Neuronal stem cell (in vitro differentiated cells): ENCODE measurements around the gene FAAP24.
"Not testable (repeated sequence)": the region's sequence is repeated elsewhere in the genome, so short reads cannot be mapped to it uniquely, and the experiment has no call there.

Experiments used
- DNase-seq: peaks from one replicate; pipeline ENCODE4 v3.0.0-alpha.2; 2013; ENCODE audit warnings: low spot score
- H2AFZ ChIP-seq: one replicate; pipeline ENCODE4 v1.6.1; 2013; ENCODE audit warnings: mild to moderate bottlenecking, low read length, inconsistent platforms
- H2AK5ac ChIP-seq: 2 replicates; pipeline ENCODE4 v1.6.1; 2013; ENCODE audit warnings: low read depth, mild to moderate bottlenecking, inconsistent platforms, low read length, moderate library complexity, mixed read lengths
- H2BK120ac ChIP-seq: 2 replicates; pipeline ENCODE4 v1.6.1; 2013; ENCODE audit warnings: low read depth, mild to moderate bottlenecking, inconsistent platforms, low read length, moderate library complexity, mixed read lengths
- H2BK12ac ChIP-seq: one replicate; pipeline ENCODE4 v1.6.1; 2013; ENCODE audit warnings: low read length, inconsistent platforms
- H2BK15ac ChIP-seq: 2 replicates; pipeline ENCODE4 v1.6.1; 2013; ENCODE audit warnings: mild to moderate bottlenecking, low read length, inconsistent platforms, mixed read lengths
- H2BK5ac ChIP-seq: one replicate; pipeline ENCODE4 v1.6.1; 2013; ENCODE audit warnings: inconsistent platforms, mild to moderate bottlenecking, low read length, moderate library complexity
- H3K14ac ChIP-seq: one replicate; pipeline ENCODE4 v1.6.1; 2013; ENCODE audit warnings: low read length, inconsistent platforms
- H3K18ac ChIP-seq: 2 replicates; pipeline ENCODE4 v1.6.1; 2013; ENCODE audit warnings: low read length, inconsistent platforms
- H3K23ac ChIP-seq: 2 replicates; pipeline ENCODE4 v1.6.1; 2013; ENCODE audit warnings: low read depth, mild to moderate bottlenecking, mixed read lengths, low read length, inconsistent platforms; ENCODE audit not compliant: poor library complexity
- H3K27ac ChIP-seq: replicated peaks from 3 replicates; pipeline ENCODE4 v1.5.1; 2013; ENCODE audit warnings: low read length, inconsistent platforms
- H3K27me3 ChIP-seq, 3 experiments: 2 replicates each; pipeline ENCODE4 v1.6.1; 2013; ENCODE audit warnings: low read length in 3 of 3, mild to moderate bottlenecking in 2 of 3, inconsistent platforms in 1 of 3, low read depth in 1 of 3, mixed read lengths in 1 of 3, moderate library complexity in 1 of 3; ENCODE audit not compliant: control insufficient read depth in 3 of 3, insufficient read depth in 3 of 3
- H3K36me3 ChIP-seq, 2 donors: replicated peaks in 1 of 2; 2 replicates each; pipeline ENCODE4 v1.6.1; 2013; ENCODE audit warnings: low read length in 2 of 2; ENCODE audit not compliant: control insufficient read depth in 2 of 2, insufficient read depth in 2 of 2
- H3K4ac ChIP-seq: 2 replicates; pipeline ENCODE4 v1.6.1; 2013; ENCODE audit warnings: inconsistent platforms, mild to moderate bottlenecking, low read length, moderate library complexity
- H3K4me1 ChIP-seq, 2 donors: 1 replicate in 1 of 2; 2 replicates in 1 of 2; pipeline ENCODE4 v1.6.1; 2013; ENCODE audit warnings: low read length in 2 of 2, low read depth in 1 of 2; ENCODE audit not compliant: control insufficient read depth in 2 of 2, insufficient read depth in 1 of 2
- H3K4me2 ChIP-seq: one replicate; pipeline ENCODE4 v1.6.1; 2013; ENCODE audit warnings: mild to moderate bottlenecking, low read length, inconsistent platforms; ENCODE audit not compliant: insufficient read depth, poor library complexity, severe bottlenecking
- H3K4me3 ChIP-seq, 2 donors: 2 replicates each; pipeline ENCODE4 v1.5.1; 2013; ENCODE audit warnings: low read length in 2 of 2, mild to moderate bottlenecking in 2 of 2, inconsistent platforms in 1 of 2, moderate library complexity in 1 of 2
- H3K79me1 ChIP-seq: one replicate; pipeline ENCODE4 v1.6.1; 2013; ENCODE audit warnings: low read depth, mild to moderate bottlenecking, inconsistent platforms, low read length, moderate library complexity
- H3K9ac ChIP-seq: one replicate; pipeline ENCODE4 v1.6.1; 2013; ENCODE audit warnings: mild to moderate bottlenecking, low read depth, low read length, inconsistent platforms; ENCODE audit not compliant: poor library complexity
- H3K9me3 ChIP-seq, 2 donors: replicated peaks in 1 of 2; 2 replicates each; pipeline versions ENCODE3 to v1.6.1; 2013; ENCODE audit warnings: low read length in 2 of 2, mild to moderate bottlenecking in 2 of 2, inconsistent platforms in 1 of 2, low read depth in 1 of 2, mixed read lengths in 1 of 2, moderate library complexity in 1 of 2; ENCODE audit not compliant: control insufficient read depth in 2 of 2, insufficient read depth in 1 of 2
- H4K8ac ChIP-seq: one replicate; pipeline ENCODE4 v1.6.1; 2013; ENCODE audit warnings: low read depth, mild to moderate bottlenecking, inconsistent platforms, low read length, moderate library complexity
- H4K91ac ChIP-seq: one replicate; pipeline ENCODE4 v1.6.1; 2013; ENCODE audit warnings: low read length, low read depth, mild to moderate bottlenecking, inconsistent platforms; ENCODE audit not compliant: poor library complexity
- WGBS, 2 donors: extraction: QIAGEN DNeasy Blood & Tissue Kit; methylation state at CpG; one replicate each; pipeline ENCODE4 v1.1.7; 2013; ENCODE audit warnings: missing lambda C conversion rate in 2 of 2, mixed read lengths in 1 of 2; ENCODE audit not compliant: insufficient read length in 2 of 2, insufficient replicate concordance in 1 of 2; ENCODE audit errors: extremely low coverage in 2 of 2; 5-methylcytosine and 5-hydroxymethylcytosine counted together

FAAP24 gene

GRCh38 chr19:33000910-33001309 is 28.9 kb downstream of the FAAP24 start:
- H3K18ac ChIP-seq: no peak overlapping the region
- no peak overlapping the region for H3K23ac ChIP-seq
- no peak overlapping the region for H2AK5ac ChIP-seq
- no peak overlapping the region for H3K4me2 ChIP-seq
- no peak overlapping the region for H3K9ac ChIP-seq
- no CpG with 5 or more reads among the region's 4 CpGs for WGBS, 2 donors
- no peak overlapping the region for H2BK15ac ChIP-seq
- H2AFZ ChIP-seq: no peak overlapping the region
- no peak overlapping the region for H4K8ac ChIP-seq
- peaks cover 5% of the 10 kb centered on the region in 2 donors for H3K36me3 ChIP-seq
- H3K27ac ChIP-seq: no peak overlapping the region
- no peaks in the 10 kb centered on the region for H3K27me3 ChIP-seq
- H3K79me1 ChIP-seq: no peaks in the 10 kb centered on the region
- H2BK12ac ChIP-seq: no peak overlapping the region
- no peak overlapping the region for H3K4ac ChIP-seq
- H3K4me3 ChIP-seq: no peak overlapping the region
- no peaks in the 10 kb centered on the region for H3K9me3 ChIP-seq
- H3K4me1 ChIP-seq: no peaks in the 10 kb centered on the region
- no peak overlapping the region for H3K14ac ChIP-seq
- no peak overlapping the region for H4K91ac ChIP-seq
- H2BK120ac ChIP-seq: no peak overlapping the region
- H2BK5ac ChIP-seq: no peak overlapping the region
- no peak for DNase-seq

GRCh38 chr19:33002126-33002865 is 30.3 kb downstream of the FAAP24 start:
- not testable (repeated sequence) for H3K23ac ChIP-seq, H3K9me3 ChIP-seq, H3K4ac ChIP-seq, H3K4me3 ChIP-seq, H2AFZ ChIP-seq, H3K27ac ChIP-seq, DNase-seq, H2AK5ac ChIP-seq, H3K4me1 ChIP-seq, H3K79me1 ChIP-seq, H2BK120ac ChIP-seq, H4K8ac ChIP-seq, H3K27me3 ChIP-seq, H2BK5ac ChIP-seq, H2BK12ac ChIP-seq, H3K18ac ChIP-seq, H4K91ac ChIP-seq, H3K4me2 ChIP-seq, H2BK15ac ChIP-seq, H3K14ac ChIP-seq
- Histone ChIP-seq H3K9ac (peak overlapping the region; percentile 50), H3K36me3 (peaks cover 5 to 11% of the 10 kb centered on the region in 2 donors)
- WGBS, 2 donors: no CpG with 5 or more reads among the region's 15 CpGs

GRCh38 chr19:33003424-33004024 is 31.5 kb downstream of the FAAP24 start:
- not testable (repeated sequence) for H3K79me1 ChIP-seq, H3K4ac ChIP-seq, H3K4me2 ChIP-seq, H4K91ac ChIP-seq, H3K36me3 ChIP-seq, H2BK12ac ChIP-seq, H3K27ac ChIP-seq, H2BK15ac ChIP-seq, H2BK5ac ChIP-seq, H2AFZ ChIP-seq, H3K27me3 ChIP-seq, DNase-seq, H3K9me3 ChIP-seq, H3K18ac ChIP-seq, H3K4me3 ChIP-seq, H3K4me1 ChIP-seq, H3K9ac ChIP-seq, H4K8ac ChIP-seq, H3K23ac ChIP-seq, H2BK120ac ChIP-seq, H3K14ac ChIP-seq, H2AK5ac ChIP-seq
- no CpG with 5 or more reads among the region's 6 CpGs for WGBS, 2 donors

GRCh38 chr19:33005440-33005839 is 33.4 kb downstream of the FAAP24 start:
- no peak overlapping the region for H2AK5ac ChIP-seq
- H3K27me3 ChIP-seq: no peaks in the 10 kb centered on the region
- no peak overlapping the region for H3K18ac ChIP-seq
- H3K4me2 ChIP-seq: no peak overlapping the region
- no peaks in the 10 kb centered on the region for H3K4me1 ChIP-seq
- H2BK12ac ChIP-seq: no peak overlapping the region
- H3K9me3 ChIP-seq: no peaks in the 10 kb centered on the region
- no peak overlapping the region for H3K4me3 ChIP-seq
- no peak overlapping the region for H2BK15ac ChIP-seq
- no peak overlapping the region for H3K27ac ChIP-seq
- H4K91ac ChIP-seq: no peak overlapping the region
- H3K9ac ChIP-seq: no peak overlapping the region
- no peak for DNase-seq
- no peak overlapping the region for H2BK5ac ChIP-seq
- WGBS, 2 donors: no CpG with 5 or more reads among the region's 5 CpGs
- H2BK120ac ChIP-seq: no peak overlapping the region
- H4K8ac ChIP-seq: no peak overlapping the region
- no peak overlapping the region for H3K14ac ChIP-seq
- H3K23ac ChIP-seq: no peak overlapping the region
- H3K79me1 ChIP-seq: no peaks in the 10 kb centered on the region
- no peak overlapping the region for H2AFZ ChIP-seq
- H3K4ac ChIP-seq: no peak overlapping the region
- peaks cover 0 to 10% of the 10 kb centered on the region in 2 donors for H3K36me3 ChIP-seq
